Right lung (tissue), 5 donors: ENCODE data around the gene UVSSA. TPM values are rescaled to one million over a fixed set of nuclear protein-coding genes. Genes with fewer than 3 reads are reported as not detected.
"Not testable (repeated sequence)": the region's sequence is repeated elsewhere in the genome, so short reads cannot be mapped to it uniquely, and the experiment has no call there.

Source experiments
- DNase-seq, 2 donors: peaks; one replicate each; pipeline ENCODE4 v3.0.0-alpha.2; 2013
- polyA plus RNA-seq, 5 donors: library from polyadenylated mRNA; unstranded; fragments of 120-200 nt; gene quantifications; one replicate each; pipeline versions ENCODE4 v1.2.1 to v1.2.3, GENCODE V29; 2013; ENCODE audit warnings: inconsistent platforms in 1 of 5, low replicate concordance in 1 of 5; ENCODE audit not compliant: insufficient read length in 5 of 5, insufficient read depth in 1 of 5

Gene UVSSA
- polyA plus RNA-seq, 5 donors, result 9.6 to 21.2 (median 15.5) TPM

DNA sequence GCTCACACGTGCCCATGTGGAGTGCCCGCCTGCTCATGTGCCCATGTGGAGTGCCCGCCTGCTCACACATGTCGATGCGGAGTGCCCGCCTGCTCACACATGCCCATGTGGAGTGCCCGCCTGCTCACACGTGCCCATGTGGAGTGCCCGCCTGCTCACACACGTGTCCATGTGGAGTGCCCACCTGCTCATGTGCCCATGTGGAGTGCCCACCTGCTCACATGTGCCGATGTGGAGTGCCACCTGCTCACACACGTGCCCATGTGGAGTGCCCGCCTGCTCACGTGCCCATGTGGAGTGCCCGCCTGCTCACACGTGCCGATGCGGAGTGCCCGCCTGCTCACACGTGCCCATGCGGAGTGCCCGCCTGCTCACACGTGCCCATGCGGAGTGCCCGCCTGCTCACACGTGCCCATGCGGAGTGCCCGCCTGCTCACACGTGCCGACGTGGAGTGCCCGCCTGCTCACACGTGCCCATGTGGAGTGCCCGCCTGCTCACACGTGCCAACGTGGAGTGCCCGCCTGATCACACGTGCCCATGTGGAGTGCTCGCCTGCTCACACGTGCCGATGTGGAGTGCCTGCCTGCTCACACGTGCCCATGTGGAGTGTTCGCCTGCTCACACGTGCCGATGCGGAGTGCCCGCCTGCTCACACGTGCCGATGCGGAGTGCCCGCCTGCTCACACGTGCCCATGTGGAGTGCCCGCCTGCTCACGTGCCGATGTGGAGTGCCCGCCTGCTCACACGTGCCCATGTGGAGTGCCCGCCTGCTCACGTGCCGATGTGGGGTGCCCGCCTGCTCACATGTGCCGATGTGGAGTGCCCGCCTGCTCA is 47.8 kb downstream of the UVSSA start:
- DNase-seq, result not testable (repeated sequence)

DNA sequence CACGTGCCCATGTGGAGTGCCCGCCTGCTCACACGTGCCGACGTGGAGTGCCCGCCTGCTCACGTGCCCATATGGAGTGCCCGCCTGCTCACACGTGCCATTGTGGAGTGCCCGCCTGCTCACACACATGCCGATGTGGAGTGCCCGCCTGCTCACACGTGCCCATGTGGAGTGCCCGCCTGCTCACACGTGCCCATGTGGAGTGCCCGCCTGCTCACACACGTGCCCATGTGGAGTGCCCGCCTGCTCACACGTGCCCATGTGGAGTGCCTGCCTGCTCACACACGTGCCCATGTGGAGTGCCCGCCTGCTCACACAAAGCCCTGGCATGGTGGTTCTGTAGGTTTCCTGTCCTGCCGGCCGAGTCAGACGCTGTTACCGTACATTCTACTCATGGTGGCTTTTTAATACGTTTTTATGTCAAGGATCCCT is 48.4 kb downstream of the UVSSA start:
- DNase-seq, result not testable (repeated sequence)

DNA sequence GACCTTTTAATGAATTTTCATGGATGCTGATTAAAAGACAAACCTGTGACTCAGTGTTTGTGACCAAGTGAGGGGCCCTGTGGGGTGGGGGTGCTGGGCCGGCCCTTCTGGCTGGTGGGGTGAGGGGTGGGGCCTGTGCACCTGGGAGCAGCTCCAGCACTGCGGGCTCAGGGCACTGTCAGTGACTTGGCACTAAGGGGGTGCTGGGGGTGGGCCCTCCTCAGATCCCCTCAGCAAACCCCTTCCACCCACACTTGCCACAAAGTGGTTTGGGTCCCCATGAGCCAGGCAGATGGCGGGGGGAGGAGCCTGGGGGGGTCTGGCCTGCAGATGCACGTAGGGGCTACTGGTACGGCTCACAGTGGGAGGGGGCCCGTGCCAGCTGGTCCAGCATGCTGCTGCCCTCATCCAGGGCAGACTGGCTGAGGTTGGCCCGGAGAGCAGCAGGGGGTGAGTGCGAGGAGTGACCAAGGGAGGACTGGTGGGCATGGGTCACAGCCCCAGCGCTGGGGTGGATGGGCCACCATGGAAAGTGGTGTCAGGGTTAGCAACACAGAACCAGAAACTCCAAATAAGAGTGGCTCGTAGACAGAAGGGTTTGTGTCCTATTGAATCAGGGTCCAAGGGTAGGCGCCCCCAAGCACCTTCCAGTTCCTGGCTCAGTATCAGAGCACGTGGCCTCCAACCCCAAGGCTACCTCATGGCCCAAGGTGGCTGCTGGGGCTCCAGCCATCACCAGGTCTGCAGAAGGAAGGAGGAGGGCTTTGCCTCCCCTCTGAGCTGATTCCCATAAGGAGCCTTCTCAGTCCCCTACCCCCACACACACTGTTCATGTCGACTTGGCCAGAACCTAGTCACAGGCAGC is 49.2 kb downstream of the UVSSA start:
- DNase-seq, result no peak

DNA sequence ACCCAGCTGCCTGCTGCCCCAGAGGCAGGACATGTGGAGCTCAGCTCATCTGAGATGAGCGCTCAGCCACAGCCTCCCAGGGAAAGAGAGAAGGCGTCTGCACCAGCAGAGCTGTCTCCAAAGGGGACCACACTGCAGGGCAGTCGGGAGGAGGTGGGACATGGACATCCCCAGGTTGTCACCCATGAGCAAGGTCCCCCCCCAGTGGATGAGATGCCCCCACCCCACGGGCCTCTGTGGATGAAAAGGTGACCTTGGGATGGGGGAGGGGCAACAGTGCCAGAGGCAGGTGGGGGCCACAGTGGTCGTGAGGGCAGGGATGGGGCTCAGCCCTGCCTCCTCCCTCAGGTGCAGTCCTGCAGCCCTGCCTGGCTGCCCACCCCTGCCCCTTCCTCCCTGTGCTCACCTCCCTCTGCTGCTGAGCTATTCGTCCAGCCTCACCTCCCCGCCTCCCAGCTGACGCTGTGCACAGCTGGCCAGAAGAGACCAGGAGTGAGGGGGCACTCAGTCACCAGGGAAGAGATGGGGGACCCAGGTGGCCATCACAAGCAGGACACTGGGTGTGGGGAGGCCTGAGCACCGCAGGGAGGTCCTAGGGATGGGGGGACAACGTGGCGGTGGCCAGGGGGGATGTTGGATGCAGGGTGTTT is 49.9 kb downstream of the UVSSA start:
- no peak for DNase-seq

DNA sequence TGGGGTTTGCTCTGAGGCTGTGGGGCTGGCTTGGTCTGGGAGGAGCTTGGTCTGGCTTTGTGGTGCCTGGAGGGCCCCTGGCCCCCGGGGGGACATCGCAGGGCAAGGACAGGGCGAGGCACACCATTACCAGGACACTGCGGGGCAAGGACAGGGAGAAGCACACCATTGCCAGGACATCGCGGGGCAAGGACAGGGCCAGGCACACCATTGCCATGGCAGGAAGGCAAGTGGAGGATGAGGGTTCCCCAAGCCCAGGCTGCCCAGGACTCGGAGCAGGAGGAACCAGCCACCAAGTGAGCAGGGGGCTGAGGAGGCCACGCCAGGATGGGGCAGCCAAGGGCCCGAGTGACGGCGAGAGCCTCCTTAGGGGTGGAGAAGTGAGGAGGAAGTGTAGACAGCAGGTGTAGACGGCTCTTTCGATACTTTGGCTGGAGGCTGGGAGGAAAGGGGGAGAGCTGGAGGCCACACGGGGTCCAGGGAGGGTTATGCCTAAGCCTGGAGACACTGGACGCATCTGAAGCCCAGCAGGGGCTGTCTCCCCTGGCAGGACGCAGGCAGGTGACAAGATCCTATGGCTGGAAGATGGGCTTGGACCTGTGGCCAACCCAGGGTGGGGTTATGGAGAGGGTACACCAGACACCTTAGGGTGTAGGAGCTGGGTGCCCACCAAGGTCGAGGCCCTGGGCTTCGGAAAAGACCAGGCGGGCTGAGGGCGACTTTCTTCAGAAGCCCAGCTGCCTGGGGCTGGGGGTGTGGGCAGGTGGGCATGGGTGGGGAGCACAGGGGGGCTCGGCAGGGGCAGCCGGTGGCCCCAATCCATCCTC is 51.9 kb downstream of the UVSSA start:
- no peak for DNase-seq

DNA sequence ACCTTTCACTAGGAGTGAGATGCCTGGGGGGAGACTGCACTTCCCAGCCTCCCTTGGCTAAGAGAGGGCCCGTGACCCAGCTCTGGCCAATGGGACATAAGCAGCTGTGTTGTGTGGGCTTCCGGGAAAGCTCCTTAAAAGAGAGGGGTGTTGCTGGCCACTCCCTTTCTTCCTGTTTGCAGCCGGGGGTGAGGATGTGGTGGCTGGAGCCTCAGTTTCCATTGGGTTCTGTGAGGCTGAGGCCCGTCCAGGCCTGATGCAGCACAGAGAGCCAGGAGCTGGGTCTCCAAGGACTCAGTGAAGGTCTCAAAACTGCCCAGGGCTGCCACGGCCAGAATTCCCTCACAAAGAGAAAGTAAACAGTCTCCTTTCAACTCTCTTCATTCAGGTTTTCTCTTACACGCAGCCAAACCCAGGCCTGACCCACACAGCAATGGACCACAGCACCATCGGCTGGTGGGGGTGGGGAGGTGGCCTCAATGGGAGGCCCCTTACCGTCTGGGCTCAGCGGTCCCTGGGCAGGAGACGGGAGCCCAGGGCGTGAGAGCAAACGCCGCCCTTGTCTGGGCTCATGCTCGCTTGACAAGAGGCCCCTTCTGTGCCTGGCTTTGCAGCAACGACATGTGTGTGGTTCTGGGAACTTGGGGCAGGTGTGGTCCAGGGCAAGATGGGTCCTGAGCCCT is 52.6 kb downstream of the UVSSA start:
- DNase-seq, result no peak

DNA sequence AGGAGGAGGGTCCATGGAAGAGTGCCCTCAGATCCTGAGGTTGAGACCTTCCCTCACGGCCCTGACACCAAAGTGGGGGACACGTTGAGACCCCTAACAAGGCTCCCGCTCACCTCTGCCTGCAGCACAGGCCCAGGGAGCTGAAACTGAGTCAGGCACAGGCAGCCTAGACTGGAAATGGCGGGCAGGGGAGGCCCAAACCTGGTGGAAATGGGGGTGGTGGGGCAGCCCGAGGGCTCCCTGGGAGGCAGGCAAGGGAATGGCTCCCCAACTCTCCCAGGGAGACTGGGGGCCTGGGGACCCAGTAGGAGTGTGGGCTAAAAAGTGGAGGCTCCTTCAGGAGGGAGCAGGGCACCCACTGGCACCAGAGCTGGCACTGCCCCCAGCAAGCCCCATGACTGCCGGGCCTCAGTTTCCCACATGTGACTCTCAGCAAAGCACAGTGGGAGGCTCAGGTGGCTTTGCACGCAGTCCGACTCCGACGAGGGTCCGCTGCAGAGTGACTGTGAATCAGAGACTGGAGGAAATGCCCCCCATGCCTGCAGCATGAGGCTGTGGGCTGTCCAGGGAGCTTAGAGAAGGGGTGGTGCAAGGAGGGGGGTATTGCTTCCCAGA is 53.3 kb downstream of the UVSSA start:
- DNase-seq, result no peak

DNA sequence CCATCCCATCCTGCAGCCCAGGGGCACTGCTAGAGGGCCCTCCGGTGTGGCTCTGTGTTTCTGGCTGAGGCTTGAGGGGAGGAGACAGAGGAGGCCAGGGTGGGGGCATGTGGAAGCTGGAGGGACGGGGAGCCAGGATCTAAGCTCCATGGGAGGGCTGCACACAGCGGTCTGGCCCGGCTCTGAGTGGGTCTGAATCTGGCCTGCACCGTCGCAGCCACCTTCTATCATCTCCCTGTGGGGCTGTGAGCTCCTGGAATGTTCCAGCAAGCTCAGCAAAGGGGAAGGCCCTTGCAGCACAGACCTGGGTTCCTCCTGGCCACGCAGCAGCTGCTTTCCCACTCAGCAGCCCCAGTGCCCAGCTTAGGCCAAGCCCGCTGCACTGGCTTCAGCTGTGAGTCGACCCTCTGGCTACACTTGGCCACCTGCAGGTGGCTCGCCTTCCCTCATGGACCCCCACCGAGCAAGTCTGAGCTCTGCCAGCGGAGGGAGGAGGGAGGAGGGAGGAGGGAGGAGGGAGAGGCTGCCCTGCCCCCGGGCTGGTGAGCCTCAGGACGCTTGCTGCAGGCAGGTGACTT is 53.9 kb downstream of the UVSSA start:
- DNase-seq, result no peak

DNA sequence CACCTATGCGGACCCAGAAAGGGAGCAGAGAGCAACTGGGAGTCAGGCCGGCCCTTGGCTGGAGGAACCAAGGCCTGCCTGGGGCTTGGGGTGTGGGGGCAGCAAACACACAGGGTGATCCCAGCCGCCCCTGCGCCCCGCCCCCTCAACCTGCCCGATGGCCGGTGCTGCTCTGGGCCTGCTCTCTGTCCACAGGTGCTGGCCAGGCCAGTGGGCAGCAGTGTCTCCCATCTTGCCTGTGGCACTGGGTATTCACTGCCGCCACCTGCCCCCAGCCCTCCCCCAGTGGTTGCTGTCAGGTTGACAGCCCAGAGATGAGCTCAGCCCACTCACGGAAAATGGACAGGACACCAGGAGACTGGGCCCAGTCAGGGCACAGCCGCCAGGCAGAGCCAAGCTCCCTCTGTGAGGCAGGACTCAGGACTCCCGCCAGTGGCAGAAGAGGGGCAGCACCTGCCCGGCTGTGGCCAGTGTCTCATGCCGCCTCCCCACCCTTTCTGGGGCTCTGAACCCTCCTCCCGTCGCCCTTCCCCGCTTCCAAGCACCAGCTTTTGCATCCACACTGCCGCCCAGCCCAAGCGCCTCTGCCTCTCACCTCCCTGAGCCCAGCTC is 54.5 kb downstream of the UVSSA start:
- DNase-seq, result no peak

DNA sequence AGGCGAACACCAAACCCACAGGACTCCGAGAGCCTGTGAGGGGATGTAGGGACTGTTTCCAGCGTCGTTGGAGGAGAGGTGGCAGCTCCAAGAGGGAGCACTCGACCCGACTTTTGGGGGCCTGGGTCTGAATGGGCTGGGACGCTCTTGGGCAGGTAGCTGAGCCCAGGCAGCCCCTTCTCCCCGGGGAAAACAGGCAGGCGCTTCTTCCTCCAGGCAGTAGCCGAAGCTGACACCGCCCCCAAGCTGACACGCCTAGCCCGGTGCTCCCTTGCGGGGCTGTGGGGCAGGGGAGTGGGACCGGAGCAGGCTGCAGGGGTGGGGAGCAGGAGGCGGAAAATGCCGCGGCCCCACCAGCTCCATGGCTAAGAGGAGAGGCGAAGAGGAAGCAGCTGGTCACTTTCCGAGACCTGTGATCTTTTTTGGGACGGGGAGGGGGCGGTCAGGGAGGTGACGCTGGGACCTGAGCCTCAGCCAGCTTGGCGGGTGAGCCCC is 55.1 kb downstream of the UVSSA start:
- DNase-seq, result no peak

DNA sequence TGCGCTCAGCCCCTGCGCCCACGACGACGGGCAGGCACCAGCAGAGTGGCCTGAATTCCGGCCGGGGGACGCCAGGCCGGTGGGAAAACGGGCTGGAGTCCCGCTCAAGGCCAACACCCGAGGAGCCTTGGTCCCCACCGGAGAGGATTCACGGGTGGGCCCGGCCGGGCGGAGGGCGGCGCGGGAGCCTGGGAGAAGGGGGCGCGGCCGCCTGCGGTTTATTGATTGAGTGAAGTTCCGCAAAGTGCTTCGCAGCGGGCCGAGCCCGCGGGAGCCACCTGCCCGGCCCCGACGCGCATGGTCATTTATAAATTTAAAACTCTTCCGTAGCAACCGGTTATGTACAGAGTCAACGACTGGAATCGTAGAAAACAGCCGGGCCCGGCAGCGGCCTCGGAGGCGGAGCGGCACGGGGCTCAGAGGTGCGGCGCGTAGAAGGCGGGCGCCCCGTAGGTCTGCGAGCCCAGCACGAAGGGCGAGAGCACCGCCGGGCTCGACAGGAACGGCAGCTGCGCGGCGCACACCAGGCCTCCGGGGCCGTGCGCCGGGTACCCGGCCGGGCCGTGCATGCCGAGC is 55.6 kb downstream of the UVSSA start:
- no peak for DNase-seq

DNA sequence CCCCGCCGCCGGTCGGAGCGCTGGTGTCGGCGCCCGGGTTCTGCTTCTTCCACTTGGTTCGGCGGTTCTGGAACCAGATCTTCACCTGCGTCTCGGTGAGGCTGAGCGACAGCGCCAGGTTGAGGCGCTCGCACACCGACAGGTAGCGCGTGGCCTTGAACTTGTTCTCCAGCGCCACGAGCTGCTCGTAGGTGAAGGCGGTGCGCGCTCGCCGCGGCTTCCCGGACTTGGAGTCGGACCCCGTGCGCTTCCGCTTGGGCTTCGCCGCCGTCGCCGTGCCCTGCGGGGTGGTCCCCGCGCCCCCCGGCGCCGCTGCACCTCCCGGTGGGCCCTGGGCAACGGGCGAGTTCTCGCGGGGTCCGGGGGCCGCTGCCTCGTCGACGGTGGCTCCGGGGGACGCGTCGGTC is 56.2 kb downstream of the UVSSA start:
- DNase-seq, result no peak

DNA sequence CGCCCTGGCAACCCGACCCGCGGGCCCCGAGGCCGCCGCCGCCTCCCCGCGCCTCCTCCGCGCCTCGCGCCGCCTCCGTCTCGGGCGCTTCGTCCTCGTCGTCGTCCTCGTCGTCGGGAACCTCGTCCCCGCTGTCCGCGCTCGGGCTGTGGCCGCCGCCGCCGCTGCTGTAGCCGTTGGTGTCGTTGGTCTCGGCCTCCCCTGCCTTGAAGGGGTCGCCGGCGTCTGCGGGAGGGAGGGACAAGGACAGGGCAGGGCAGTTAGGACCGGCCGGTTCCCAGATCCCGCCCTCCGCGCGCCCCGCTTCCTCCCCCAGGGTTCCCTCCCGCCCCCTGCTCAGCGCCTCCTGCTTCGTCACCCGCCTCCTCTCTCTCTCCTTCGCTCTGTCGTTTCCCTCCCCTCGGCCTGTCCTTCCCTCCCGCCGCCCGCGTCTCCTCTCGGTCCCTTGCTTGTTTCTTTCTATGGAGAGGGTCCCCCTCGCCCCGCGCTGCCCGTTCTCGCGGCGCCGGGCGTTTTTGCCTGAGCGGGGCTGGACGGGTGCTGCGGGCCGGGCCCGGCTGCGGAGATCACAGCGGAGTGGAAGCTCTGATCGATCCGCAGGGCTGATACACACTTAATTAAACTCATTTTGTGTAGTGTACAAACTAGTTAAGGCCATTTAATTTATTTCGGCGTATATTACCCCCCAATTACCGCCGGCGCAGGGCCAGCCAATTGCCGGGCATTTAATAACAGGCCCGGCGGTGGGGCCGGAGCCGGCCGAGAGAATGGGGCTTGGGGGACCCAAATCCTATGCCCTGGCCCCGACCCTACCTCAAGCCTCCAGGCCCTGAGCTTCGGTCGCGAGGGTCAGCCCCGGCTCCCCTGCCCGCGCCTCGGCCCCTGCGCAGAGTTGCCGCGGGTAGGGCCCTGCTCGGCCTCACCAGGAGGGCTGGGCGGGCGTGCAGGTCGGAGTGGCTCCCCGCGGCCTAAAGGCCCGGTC is 56.9 kb downstream of the UVSSA start:
- DNase-seq, result no peak

DNA sequence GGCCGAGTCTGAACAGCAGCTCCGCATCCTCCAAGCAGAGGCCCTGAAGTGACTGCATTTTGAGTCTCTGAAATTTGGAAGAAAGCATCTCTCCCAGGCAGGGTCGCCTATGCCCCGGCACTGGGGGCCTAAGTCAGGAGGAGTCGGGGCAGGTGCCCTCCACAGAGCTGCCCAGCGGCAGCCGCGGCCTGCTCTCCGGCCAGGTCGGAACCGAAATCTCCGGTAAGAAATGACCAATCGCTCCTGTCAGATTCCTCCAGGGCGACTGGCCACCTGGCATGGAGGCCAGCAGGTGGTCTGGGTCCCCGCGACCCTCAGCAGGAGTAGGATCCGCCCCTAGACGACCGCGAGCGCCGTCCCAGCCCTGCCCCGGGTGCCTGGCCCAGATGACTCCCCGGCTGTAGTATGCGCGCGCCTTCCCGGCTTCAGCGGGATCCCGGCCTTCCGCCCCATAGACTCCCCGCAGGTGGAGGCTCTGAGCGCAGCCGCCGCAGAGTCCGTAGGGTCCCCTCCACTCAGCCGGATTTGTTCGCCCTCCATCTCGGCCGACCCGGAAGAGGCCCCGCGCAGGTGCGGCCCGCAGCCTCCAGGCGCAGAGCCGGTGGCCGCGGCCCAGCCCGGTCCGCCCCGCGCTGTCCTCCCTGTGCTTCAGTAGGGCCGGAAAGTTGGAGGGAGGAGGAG is 57.7 kb downstream of the UVSSA start:
- no peak for DNase-seq

DNA sequence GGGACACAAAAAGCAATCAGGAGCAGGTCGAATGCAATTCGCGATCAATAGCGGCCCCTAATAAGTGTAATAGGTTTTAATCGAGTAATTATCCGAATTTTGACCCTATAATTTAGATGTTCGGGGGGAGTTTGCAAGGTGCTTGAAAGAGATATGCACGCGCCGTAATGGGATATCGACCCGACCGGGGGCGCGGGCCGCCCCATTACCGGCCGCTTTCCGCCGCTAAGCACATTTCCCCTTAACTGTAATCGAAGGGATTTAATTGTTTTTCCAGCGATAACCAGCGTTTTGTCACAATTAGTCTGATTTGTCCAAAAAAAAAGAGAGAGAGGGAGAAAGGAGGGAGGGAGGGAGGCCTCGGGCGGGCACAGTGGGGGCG is 58.2 kb downstream of the UVSSA start:
- no peak for DNase-seq

DNA sequence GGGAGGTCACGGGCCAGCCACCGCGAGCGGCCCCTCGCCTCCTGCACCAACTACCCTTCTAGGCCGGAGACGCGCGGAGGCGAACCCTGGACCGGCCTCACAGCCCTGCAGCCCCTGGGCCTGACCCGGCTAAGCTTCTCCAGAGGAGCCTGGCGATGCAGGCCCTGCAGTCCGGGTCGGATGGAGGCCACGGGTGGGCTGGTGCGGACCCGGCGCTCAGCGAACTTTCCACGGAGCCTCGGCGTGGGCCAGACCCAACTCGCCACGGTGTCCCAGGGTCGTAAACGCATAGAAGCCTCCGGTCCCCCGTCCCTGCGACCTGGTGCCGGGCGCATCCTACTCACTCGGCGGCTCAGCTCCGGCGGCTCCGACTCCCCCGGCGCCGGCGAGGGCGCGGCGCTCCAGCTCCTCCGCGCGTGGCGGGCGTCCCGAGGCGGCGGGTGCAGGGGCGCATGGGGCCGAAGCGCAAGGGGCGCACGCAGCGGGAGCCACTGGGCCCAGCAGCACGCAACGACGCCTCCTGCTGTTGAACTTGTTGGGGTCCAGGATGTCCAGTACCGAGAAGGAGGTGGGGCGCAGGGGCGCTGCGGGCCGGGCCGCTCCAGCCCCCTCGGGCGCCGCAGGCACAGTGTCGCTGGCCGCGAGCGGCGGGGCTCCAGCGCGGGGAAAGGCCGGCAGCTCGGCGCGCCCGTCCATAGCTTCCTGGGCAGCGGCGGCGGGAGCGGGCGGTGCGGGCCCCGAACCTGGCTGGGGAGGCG is 58.8 kb downstream of the UVSSA start:
- DNase-seq, result no peak
